ENCODE measurements around the gene ZFC3H1. TPM values are rescaled to one million over a fixed set of nuclear protein-coding genes. Genes with fewer than 3 reads are reported as not detected.

ZFC3H1 gene
- total and polyA plus RNA-seq, 2 of the 4 experiments (the other 2 are of a cell fraction), result 16.8 to 23.3 TPM

DNA sequence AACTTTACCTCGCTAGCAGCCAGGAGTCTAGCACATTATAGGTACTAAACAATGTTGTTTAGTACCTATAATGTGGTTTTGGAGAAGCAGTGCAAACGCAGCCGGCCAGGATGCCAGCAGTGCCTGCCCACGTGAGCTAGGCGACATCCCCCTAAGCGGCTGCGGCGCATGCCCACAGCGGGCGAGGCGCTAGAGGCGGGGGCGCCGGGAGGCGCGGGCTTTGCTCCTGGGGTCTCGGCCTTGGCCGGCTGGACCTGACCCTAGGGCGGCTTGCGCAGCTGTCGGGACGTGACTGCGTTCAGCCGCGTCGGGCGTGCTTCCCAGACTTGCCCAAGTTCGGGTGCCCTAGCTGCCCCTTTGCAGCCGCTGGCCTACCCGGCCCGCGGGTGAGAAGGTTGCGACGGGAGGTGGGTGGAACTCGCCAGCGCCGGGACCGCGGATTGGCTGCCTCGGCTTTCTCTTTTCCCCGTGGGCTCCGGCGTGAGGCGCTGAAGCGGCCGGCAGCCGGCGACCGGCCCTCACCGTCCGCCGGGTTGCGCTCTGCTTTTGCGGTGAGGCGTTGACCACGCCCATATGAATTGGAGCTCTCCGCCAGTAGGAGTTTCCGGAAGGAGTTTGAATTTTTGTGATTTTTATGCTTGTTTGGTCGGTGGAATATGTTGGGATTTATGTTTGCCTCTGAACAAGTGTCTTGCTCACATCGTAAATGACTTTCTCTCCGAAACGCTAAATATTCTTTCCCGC lies 22.4 kb upstream of the ZFC3H1 start, which contains the start of gene TMEM19 (continued):
- TF ChIP-seq, protein P1, sequence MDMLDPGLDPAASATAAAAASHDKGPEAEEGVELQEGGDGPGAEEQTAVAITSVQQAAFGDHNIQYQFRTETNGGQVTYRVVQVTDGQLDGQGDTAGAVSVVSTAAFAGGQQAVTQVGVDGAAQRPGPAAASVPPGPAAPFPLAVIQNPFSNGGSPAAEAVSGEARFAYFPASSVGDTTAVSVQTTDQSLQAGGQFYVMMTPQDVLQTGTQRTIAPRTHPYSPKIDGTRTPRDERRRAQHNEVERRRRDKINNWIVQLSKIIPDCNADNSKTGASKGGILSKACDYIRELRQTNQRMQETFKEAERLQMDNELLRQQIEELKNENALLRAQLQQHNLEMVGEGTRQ (IDR thresholded peaks at IDR 0.05; ENCODE audit: low read depth, low read length), result peak; percentile 91
- TF ChIP-seq BHLHE40 (IDR thresholded peaks at IDR 0.05; ENCODE audit: low read depth, low read length), result peak; percentile 48; the same call in 1 of the 2 replicates

Measured in IMR-90 (cell line).